ENCODE data around the gene PPP2R5A.
"Not testable (repeated sequence)": the region's sequence is repeated elsewhere in the genome, so short reads cannot be mapped to it uniquely, and the experiment has no call there.

The PPP2R5A gene

DNA sequence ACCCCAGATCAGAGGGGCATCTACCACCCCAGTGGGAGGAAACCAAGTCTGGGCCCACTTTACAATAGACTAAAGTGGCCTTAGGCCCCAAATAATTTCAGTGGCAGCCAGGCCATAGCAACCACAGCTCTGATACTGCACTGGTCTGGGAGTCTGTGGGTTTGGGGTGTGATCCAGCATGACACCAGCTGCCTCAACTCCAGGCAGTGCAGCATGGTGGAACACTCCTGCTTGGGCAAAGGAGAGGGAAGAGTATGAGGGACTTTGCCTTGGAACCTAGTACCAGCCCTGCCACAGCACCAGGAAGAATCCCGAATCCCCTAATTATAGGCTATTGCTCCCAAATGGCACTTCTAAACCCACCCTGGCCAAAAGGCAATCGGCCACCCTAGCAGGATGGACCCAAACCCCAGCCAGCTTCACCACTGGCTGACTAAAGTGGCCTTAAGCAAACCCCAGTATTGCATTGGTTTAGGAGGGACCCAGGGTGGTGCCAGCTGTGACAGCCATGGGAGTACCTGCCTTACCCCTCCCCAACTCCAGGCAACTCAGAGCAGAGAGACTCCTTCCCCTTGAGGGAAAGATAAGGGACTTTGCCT, 82.4 kb downstream of the PPP2R5A start:
- Histone ChIP-seq H3K27me3 (ENCODE audit: low read depth, low read length) (no peaks in the 10 kb centered on the region), H3K9me3 (ENCODE audit: control insufficient read depth in 1 of 2, low read length in 2 of 2) (no peaks in the 10 kb centered on the region), H3K4me3 (ENCODE audit: low read depth in 1 of 2, low read length in 2 of 2) (no peak overlapping the region), H3K27ac (ENCODE audit: low read length) (no peak overlapping the region), H3K36me3 (ENCODE audit: control insufficient read depth in 1 of 2, insufficient read depth in 2 of 2, low read length in 2 of 2) (peaks cover 0 to 3% of the 10 kb centered on the region in 2 donors), H3K4me1 (ENCODE audit: control insufficient read depth in 1 of 2, insufficient read depth in 2 of 2, low read length in 2 of 2) (no peaks in the 10 kb centered on the region)

DNA sequence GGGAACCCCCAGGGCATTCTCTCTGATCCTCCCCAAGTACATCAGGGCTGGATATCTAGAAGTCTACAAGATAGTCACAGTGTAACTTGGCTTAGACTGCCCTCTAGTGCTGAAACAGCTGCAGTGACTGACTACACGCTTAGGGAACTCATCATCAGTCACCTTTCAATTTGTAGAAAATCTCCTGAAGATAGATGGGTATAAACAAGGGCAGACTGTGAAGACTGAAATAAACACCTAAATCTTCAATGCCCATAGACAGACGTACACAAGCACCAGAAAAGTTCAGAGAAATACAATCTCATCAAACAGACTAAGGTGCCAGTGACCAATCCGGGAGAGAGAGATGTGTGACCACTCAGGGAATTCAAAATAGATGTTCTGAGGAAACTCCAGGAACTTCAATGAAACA, 82.9 kb downstream of the PPP2R5A start:
- no peak overlapping the region for H3K4me3 ChIP-seq (ENCODE audit: low read depth in 1 of 2, low read length in 2 of 2)
- H3K9me3 ChIP-seq (ENCODE audit: control insufficient read depth in 1 of 2, low read length in 2 of 2) = peaks cover 0 to 3% of the 10 kb centered on the region in 2 donors
- H3K27me3 ChIP-seq (ENCODE audit: low read depth, low read length) = no peaks in the 10 kb centered on the region
- H3K4me1 ChIP-seq (ENCODE audit: control insufficient read depth in 1 of 2, insufficient read depth in 2 of 2, low read length in 2 of 2) = no peaks in the 10 kb centered on the region
- H3K27ac ChIP-seq (ENCODE audit: low read length) = no peak overlapping the region
- no peaks in the 10 kb centered on the region for H3K36me3 ChIP-seq (ENCODE audit: control insufficient read depth in 1 of 2, insufficient read depth in 2 of 2, low read length in 2 of 2)

DNA sequence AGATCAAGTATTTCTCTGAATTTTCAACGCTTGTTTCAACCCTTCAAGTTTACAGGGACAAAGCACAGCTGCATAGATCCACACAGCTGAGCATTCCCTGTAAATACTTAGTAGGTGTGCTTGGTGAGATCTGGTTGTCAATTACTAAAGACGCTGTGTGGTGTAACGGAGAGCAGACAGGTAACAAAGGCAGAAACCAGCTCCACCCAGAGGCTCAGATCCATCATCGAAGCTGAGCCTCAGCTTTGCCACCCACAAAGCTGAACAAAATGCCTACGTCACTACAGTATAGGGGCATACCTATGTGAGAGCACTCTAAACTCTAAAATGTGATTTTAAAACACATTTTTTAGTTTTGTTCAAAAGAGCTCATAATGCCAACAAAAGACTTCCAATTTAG, 90.8 kb downstream of the PPP2R5A start:
- no peaks in the 10 kb centered on the region for H3K4me1 ChIP-seq (ENCODE audit: control insufficient read depth in 1 of 2, insufficient read depth in 2 of 2, low read length in 2 of 2)
- peaks cover 14 to 15% of the 10 kb centered on the region in 2 donors for H3K36me3 ChIP-seq (ENCODE audit: control insufficient read depth in 1 of 2, insufficient read depth in 2 of 2, low read length in 2 of 2)
- no peaks in the 10 kb centered on the region for H3K27me3 ChIP-seq (ENCODE audit: low read depth, low read length)
- H3K4me3 ChIP-seq (ENCODE audit: low read depth in 1 of 2, low read length in 2 of 2) = no peak overlapping the region
- H3K9me3 ChIP-seq (ENCODE audit: control insufficient read depth in 1 of 2, low read length in 2 of 2) = peaks cover 0 to 3% of the 10 kb centered on the region in 2 donors
- no peak overlapping the region for H3K27ac ChIP-seq (ENCODE audit: low read length)

DNA sequence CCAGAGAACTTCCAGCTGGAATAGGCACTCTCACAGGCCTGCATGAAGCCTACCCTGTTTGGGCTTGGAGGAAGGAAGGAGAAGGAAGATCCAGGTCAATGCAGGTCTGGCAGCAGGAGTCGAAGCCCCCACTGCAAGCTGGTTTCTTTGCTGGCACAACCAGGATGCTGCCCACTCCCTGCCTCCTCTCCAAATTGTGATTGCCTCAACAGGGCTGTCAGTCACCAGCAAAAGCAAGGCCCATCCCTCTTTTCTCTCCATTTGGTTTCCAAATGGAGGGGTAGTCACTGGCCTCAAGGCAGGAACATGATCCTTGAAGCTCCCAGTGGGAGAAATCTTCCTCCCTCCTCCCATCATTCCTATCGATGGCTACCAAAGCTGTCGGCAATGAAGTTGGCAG, 92.4 kb downstream of the PPP2R5A start:
- Histone ChIP-seq H3K27ac (ENCODE audit: low read length) (no peak overlapping the region), H3K9me3 (ENCODE audit: control insufficient read depth in 1 of 2, low read length in 2 of 2) (peaks cover 0 to 3% of the 10 kb centered on the region in 2 donors), H3K27me3 (ENCODE audit: low read depth, low read length) (no peaks in the 10 kb centered on the region), H3K4me1 (ENCODE audit: control insufficient read depth in 1 of 2, insufficient read depth in 2 of 2, low read length in 2 of 2) (no peaks in the 10 kb centered on the region), H3K36me3 (ENCODE audit: control insufficient read depth in 1 of 2, insufficient read depth in 2 of 2, low read length in 2 of 2) (peaks cover 14 to 18% of the 10 kb centered on the region in 2 donors), H3K4me3 (ENCODE audit: low read depth in 1 of 2, low read length in 2 of 2) (no peak overlapping the region)

DNA sequence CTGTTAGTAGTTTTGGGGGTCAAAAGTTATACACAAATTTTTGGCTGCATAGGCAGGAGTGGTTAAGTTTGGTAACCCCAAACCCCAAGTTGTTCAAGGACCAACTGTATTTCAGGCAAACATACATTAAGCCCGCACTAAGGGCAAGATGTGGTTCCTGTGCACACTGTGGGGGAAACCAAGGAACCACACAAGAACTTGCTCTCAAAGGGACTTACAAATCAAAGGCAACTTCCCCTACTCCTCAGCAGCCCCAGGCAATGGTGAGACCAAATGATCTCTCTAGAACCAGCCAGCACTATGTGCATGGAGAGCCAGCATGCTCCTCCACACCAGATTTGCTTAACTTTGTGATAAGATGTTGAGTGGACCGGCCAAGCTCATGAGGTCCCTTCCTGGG, 94.2 kb downstream of the PPP2R5A start:
- no peaks in the 10 kb centered on the region for H3K9me3 ChIP-seq (ENCODE audit: control insufficient read depth in 1 of 2, low read length in 2 of 2)
- no peak overlapping the region for H3K27ac ChIP-seq (ENCODE audit: low read length)
- no peaks in the 10 kb centered on the region for H3K4me1 ChIP-seq (ENCODE audit: control insufficient read depth in 1 of 2, insufficient read depth in 2 of 2, low read length in 2 of 2)
- H3K27me3 ChIP-seq (ENCODE audit: low read depth, low read length) = no peaks in the 10 kb centered on the region
- peaks cover 16 to 26% of the 10 kb centered on the region in 2 donors for H3K36me3 ChIP-seq (ENCODE audit: control insufficient read depth in 1 of 2, insufficient read depth in 2 of 2, low read length in 2 of 2)
- H3K4me3 ChIP-seq (ENCODE audit: low read depth in 1 of 2, low read length in 2 of 2) = no peak overlapping the region

DNA sequence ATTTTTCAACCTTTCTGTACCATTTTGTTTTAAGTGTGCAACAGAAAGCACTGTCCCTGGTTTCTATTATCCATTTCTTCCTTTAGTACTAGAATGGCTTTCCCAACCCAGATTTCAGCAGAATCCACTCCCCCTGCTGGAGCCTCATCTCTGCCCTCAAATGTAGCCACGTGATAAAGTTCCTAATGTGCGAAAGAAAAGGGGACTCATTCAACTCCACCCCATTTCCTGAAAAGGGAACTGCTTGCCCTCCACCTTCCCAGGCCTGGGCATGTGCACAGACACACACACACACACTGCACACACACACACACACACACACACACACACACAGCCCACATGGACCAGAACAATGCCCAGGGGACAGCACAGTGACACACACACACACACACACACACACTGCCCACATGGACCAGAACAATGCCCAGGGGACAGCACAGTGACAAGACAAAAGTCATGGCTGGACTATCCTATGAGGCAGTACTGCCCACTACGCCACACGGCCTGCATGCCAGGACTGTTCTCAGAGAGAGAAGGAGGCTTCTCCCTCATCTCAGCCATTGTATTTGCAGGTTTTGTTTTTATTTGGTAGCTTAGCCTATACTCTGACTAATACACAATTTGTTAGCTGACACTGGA, 96.3 kb downstream of the PPP2R5A start:
- Histone ChIP-seq H3K4me1 (ENCODE audit: control insufficient read depth in 1 of 2, insufficient read depth in 2 of 2, low read length in 2 of 2) (no peaks in the 10 kb centered on the region), H3K36me3 (ENCODE audit: control insufficient read depth in 1 of 2, insufficient read depth in 2 of 2, low read length in 2 of 2) (peaks cover 24 to 45% of the 10 kb centered on the region in 2 donors), H3K27me3 (ENCODE audit: low read depth, low read length) (no peaks in the 10 kb centered on the region), H3K27ac (ENCODE audit: low read length) (no peak overlapping the region), H3K4me3 (ENCODE audit: low read depth in 1 of 2, low read length in 2 of 2) (no peak overlapping the region), H3K9me3 (ENCODE audit: control insufficient read depth in 1 of 2, low read length in 2 of 2) (no peaks in the 10 kb centered on the region)

DNA sequence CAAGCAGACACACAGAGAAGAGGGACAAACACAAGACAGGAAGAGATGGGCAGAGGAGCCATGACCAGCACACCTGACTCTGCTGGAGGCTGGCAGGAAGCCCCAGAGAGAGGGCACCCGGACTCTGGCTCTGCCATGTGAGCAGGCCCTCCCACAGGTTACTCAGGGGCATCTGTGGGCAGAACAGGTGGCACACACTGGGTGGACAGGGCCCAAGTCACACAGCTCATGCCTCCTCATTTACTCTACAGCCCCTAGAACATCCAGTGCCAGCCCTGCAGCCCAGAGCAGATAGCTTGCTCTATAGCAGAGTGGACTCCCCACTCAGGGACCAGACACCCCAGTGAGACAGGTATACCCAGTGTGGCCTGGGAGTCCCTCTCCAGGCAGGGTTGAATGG, 100.8 kb downstream of the PPP2R5A start:
- Histone ChIP-seq H3K4me3 (ENCODE audit: low read depth in 1 of 2, low read length in 2 of 2) (no peak overlapping the region), H3K36me3 (ENCODE audit: control insufficient read depth in 1 of 2, insufficient read depth in 2 of 2, low read length in 2 of 2) (peaks cover 10 to 37% of the 10 kb centered on the region in 2 donors), H3K9me3 (ENCODE audit: control insufficient read depth in 1 of 2, low read length in 2 of 2) (no peaks in the 10 kb centered on the region), H3K27me3 (ENCODE audit: low read depth, low read length) (no peaks in the 10 kb centered on the region), H3K27ac (ENCODE audit: low read length) (no peak overlapping the region), H3K4me1 (ENCODE audit: control insufficient read depth in 1 of 2, insufficient read depth in 2 of 2, low read length in 2 of 2) (no peaks in the 10 kb centered on the region)

DNA sequence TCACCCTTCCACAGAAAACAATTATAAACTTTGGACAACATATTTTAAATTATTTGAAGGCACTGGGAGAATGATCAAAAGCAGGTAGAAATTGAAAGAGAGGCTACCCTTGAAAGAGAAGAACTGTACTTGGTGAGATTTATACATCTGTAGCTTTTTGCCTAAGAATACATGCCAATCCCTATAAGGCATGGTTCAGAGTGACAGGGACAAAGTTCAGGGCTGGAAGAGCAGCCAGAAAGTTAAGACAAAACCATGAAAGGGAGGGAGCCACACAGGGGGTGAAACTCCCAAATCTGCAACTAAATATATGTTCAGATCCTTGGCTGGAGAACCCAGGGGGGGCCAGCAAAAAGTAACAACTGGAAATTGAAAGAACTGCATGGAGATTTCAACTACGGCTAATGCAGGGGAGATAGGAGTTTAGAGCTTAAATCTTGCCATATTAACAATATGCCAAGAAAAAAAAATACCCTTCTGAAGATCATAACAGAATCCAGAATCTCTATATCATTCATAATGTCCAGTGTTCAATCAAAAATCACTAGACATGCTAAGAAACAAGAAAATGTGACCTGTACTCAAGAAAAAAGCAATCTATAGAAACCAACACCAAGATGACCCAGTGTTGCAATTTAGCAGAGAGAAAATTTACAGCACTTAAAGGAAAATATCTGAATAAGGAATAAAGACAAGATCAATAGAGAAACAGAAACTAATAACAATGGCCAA, 103.9 kb downstream of the PPP2R5A start:
- Histone ChIP-seq H3K4me3 (ENCODE audit: low read depth in 1 of 2, low read length in 2 of 2) (no peak overlapping the region), H3K4me1 (ENCODE audit: control insufficient read depth in 1 of 2, insufficient read depth in 2 of 2, low read length in 2 of 2) (no peaks in the 10 kb centered on the region), H3K27ac (ENCODE audit: low read length) (no peak overlapping the region), H3K9me3 (ENCODE audit: control insufficient read depth in 1 of 2, low read length in 2 of 2) (no peaks in the 10 kb centered on the region), H3K27me3 (ENCODE audit: low read depth, low read length) (no peaks in the 10 kb centered on the region), H3K36me3 (ENCODE audit: control insufficient read depth in 1 of 2, insufficient read depth in 2 of 2, low read length in 2 of 2) (peaks cover 10 to 26% of the 10 kb centered on the region in 2 donors)

DNA sequence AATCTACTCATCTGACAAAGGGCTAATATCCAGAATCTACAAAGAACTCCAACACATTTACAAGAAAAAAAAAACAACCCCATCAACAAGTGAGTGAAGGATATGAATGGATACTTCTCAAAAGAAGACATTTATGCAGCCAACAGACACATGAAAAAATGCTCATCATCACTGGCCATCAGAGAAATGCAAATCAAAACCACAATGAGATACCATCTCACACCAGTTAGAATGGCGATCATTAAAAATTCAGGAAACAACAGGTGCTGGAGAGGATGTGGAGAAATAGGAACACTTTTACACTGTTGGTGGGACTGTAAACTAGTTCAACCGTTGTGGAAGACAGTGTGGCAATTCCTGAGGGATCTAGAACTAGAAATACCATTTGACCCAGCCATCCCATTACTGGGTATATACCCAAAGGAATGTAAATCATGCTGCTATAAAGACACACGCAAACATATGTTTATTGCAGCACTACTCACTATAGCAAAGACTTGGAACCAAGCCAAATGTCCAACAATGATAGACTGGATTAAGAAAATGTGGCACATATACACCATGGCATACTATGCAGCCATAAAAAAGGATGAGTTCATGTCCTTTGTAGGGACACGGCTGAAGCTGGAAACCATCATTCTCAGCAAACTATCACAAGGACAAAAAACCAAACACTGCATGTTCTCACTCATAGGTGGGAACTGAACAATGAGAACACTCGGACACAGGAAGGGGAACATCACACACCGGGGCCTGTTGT, 110.6 kb downstream of the PPP2R5A start:
- not testable (repeated sequence) for H3K36me3 ChIP-seq (ENCODE audit: control insufficient read depth in 1 of 2, insufficient read depth in 2 of 2, low read length in 2 of 2); H3K27me3 ChIP-seq (ENCODE audit: low read depth, low read length); H3K27ac ChIP-seq (ENCODE audit: low read length); H3K4me1 ChIP-seq (ENCODE audit: control insufficient read depth in 1 of 2, insufficient read depth in 2 of 2, low read length in 2 of 2); H3K4me3 ChIP-seq (ENCODE audit: low read depth in 1 of 2, low read length in 2 of 2); H3K9me3 ChIP-seq (ENCODE audit: control insufficient read depth in 1 of 2, low read length in 2 of 2)

DNA sequence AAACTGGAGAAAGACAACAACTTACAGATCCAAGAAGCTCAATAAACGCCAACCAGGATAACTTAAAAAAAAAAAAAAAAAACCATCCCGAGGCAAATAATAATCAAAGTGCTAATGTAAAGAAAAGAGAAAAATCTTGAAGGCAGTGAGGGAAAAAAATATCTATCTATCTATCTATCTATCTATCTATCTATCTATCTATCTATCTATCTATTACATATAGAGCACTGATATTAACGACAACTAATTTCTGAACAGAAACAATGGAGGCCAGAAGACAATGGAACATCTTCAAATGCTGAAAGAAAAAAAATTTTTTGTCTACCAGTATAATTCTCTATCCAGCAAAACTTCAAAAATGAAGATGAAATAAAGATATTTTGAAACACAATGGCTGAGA, 111.4 kb downstream of the PPP2R5A start:
- Histone ChIP-seq H3K27ac (ENCODE audit: low read length) (no peak overlapping the region), H3K27me3 (ENCODE audit: low read depth, low read length) (no peaks in the 10 kb centered on the region), H3K36me3 (ENCODE audit: control insufficient read depth in 1 of 2, insufficient read depth in 2 of 2, low read length in 2 of 2) (no peaks in the 10 kb centered on the region), H3K4me1 (ENCODE audit: control insufficient read depth in 1 of 2, insufficient read depth in 2 of 2, low read length in 2 of 2) (no peaks in the 10 kb centered on the region), H3K9me3 (ENCODE audit: control insufficient read depth in 1 of 2, low read length in 2 of 2) (peaks cover 5 to 6% of the 10 kb centered on the region in 2 donors), H3K4me3 (ENCODE audit: low read depth in 1 of 2, low read length in 2 of 2) (no peak overlapping the region)

DNA sequence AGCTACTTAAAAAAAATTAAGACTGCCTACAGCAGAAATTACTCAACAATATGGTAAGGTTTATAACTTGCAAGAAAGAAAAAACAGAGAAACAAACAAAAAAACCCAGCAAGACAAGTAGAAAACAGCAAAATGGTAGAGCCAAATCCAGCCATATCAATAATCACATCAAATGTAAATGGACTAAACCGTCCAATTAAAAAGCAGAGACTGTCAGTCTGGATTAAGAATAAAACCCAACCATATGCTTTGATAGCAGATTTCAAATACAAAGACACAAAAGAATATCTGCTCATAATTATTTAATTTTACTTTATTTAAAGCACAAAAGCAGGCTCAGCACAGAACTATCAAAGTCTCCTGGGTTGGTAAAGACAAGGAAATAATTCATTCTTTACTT, 112.0 kb downstream of the PPP2R5A start:
- Histone ChIP-seq H3K27me3 (ENCODE audit: low read depth, low read length) (no peaks in the 10 kb centered on the region), H3K9me3 (ENCODE audit: control insufficient read depth in 1 of 2, low read length in 2 of 2) (peaks cover 5 to 6% of the 10 kb centered on the region in 2 donors), H3K4me1 (ENCODE audit: control insufficient read depth in 1 of 2, insufficient read depth in 2 of 2, low read length in 2 of 2) (no peaks in the 10 kb centered on the region), H3K4me3 (ENCODE audit: low read depth in 1 of 2, low read length in 2 of 2) (no peak overlapping the region), H3K36me3 (ENCODE audit: control insufficient read depth in 1 of 2, insufficient read depth in 2 of 2, low read length in 2 of 2) (no peaks in the 10 kb centered on the region), H3K27ac (ENCODE audit: low read length) (no peak overlapping the region)

All from muscle layer of duodenum (tissue), 2 donors.